Glutamatergic neuron (in vitro differentiated cells): Measurements from ENCODE around the gene TRIM54. TPM values are rescaled to one million over a fixed set of nuclear protein-coding genes. Genes with fewer than 3 reads are reported as not detected.

ENCODE experiments used
- DNase-seq: peaks from one replicate; pipeline ENCODE4 v3.0.0; 2022
- H3K27ac Mint-ChIP-seq: one replicate; pipeline ENCODE4 v1.8.0; 2020; ENCODE audit warnings: mild to moderate bottlenecking, mixed read lengths, inconsistent platforms; ENCODE audit not compliant: unreplicated experiment
- H3K27me3 Mint-ChIP-seq: one replicate; pipeline ENCODE4 v1.8.0; 2020; ENCODE audit warnings: mild to moderate bottlenecking, moderate library complexity, mixed read lengths, inconsistent platforms; ENCODE audit not compliant: unreplicated experiment
- H3K36me3 Mint-ChIP-seq: one replicate; pipeline ENCODE4 v1.8.0; 2020; ENCODE audit warnings: mild to moderate bottlenecking, mixed read lengths, inconsistent platforms; ENCODE audit not compliant: unreplicated experiment
- H3K4me1 Mint-ChIP-seq: one replicate; pipeline ENCODE4 v1.8.0; 2020; ENCODE audit warnings: mild to moderate bottlenecking, low read depth, mixed read lengths, inconsistent platforms; ENCODE audit not compliant: unreplicated experiment
- H3K4me3 Mint-ChIP-seq: one replicate; pipeline ENCODE4 v1.8.0; 2020; ENCODE audit warnings: mild to moderate bottlenecking, mixed read lengths, inconsistent platforms; ENCODE audit not compliant: unreplicated experiment
- H3K9me3 Mint-ChIP-seq: one replicate; pipeline ENCODE4 v1.8.0; 2020; ENCODE audit warnings: mild to moderate bottlenecking, moderate library complexity, mixed read lengths, inconsistent platforms; ENCODE audit not compliant: unreplicated experiment
- total RNA-seq: library from RNA; stranded (reverse); fragmentation: NEBNext Ultra II Directional; extraction: Animal tissue kit (Norgen Biotek cat#: 25700); gene quantifications from one replicate; pipeline ENCODE4 v1.2.1, GENCODE V29; 2021; ENCODE audit not compliant: unreplicated experiment
- TF ChIP-seq, protein P1 (sequence below): fragments of 200-600 bp; sonication (generic); IDR thresholded peaks from one replicate; pipeline ENCODE4 v1.5.0; 2021; ENCODE audit not compliant: partially characterized antibody, unreplicated experiment

TRIM54 gene
- total RNA-seq, 1 donor from 2014 or later = 2.0 TPM

DNA sequence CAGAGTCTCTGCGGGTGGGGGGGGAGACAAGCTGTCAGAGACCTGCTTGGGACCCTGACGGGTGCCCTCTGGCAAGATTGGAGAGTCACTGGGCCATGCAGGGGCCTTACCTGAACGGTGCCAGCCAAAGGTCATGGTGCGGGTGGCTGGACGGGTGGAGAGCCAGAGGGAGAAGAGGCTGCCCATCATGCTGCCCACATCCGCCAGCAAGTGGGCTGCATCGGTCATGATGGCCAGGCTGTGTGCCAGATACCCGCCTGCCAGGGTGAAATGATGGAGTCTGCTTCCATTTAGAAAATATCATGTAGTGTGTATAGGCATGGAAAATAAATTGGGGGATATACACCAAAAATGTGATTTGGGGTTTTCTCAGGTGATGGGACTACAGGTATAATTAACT lies 24.2 kb upstream of the TRIM54 start:
- Mint-ChIP-seq H3K4me3 (no peak overlapping the region), H3K27ac (no peak overlapping the region), H3K36me3 (peaks cover 5% of the 10 kb centered on the region), H3K9me3 (no peaks in the 10 kb centered on the region), H3K4me1 (peaks cover 4% of the 10 kb centered on the region), H3K27me3 (peaks cover 17% of the 10 kb centered on the region)
- TF ChIP-seq, protein P1, sequence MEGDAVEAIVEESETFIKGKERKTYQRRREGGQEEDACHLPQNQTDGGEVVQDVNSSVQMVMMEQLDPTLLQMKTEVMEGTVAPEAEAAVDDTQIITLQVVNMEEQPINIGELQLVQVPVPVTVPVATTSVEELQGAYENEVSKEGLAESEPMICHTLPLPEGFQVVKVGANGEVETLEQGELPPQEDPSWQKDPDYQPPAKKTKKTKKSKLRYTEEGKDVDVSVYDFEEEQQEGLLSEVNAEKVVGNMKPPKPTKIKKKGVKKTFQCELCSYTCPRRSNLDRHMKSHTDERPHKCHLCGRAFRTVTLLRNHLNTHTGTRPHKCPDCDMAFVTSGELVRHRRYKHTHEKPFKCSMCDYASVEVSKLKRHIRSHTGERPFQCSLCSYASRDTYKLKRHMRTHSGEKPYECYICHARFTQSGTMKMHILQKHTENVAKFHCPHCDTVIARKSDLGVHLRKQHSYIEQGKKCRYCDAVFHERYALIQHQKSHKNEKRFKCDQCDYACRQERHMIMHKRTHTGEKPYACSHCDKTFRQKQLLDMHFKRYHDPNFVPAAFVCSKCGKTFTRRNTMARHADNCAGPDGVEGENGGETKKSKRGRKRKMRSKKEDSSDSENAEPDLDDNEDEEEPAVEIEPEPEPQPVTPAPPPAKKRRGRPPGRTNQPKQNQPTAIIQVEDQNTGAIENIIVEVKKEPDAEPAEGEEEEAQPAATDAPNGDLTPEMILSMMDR = no peak
- DNase-seq = no peak

DNA sequence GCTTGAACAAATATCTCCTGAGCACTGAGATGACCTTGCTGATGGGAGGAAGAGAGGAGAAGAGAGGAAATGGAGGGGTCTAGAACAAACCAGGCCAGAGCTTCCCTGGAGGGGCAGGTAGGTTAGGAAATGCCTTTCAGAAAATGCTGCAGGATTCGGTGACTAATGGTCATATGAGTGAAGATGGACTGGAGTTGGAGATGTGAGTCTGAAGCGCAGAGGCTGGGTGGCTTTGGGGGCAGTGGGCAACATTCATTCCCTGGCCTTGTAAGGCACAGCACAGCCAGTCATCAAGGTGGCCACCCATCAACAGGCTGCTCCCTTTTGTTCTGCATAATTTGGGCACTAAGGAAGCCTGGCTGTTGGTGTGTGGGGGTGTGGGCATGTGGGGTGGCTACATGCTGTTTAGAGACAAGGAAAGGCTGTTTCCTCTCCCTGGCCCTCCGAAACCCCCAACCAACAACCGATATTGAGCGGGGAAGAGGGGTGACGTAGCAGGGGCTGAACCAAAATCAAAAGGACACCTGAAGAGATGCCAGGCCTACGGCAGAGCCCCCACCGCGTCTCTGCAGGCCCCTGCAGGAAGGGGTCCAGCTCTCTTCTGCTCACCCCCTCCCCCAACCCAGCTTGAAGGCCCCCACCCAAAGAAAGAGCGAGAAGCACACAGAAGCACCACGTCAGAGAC lies 20.8 kb upstream of the TRIM54 start:
- DNase-seq = no peak
- Mint-ChIP-seq H3K4me3 (peak overlapping the region; percentile 82), H3K27me3 (peaks cover 32% of the 10 kb centered on the region), H3K27ac (no peak overlapping the region), H3K9me3 (peaks cover 4% of the 10 kb centered on the region), H3K4me1 (peaks cover 11% of the 10 kb centered on the region), H3K36me3 (peaks cover 5% of the 10 kb centered on the region)
- TF ChIP-seq, protein P1 = no peak

DNA sequence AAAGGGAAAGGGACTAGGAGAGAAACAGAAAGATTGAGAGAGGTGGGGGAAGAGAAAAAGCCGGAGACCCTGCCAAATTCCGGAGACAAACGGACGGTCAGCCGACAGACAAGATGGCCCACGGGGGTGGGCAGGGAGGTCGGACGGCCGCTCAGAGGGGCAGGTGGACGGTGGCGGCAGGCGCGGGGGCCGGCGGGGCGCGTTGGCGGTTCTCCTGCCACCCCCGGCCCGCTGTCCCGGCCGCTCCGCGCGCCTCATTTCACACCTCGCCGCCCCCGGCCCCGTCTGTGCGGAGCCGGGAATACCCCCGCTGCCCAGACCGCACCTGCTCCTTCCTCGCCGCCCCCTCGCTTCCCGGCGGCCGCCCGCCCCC lies 20.3 kb upstream of the TRIM54 start:
- DNase-seq = no peak
- Mint-ChIP-seq H3K4me1 (peaks cover 11% of the 10 kb centered on the region), H3K27ac (no peak overlapping the region), H3K9me3 (peaks cover 4% of the 10 kb centered on the region), H3K36me3 (peaks cover 5% of the 10 kb centered on the region), H3K27me3 (peaks cover 30% of the 10 kb centered on the region), H3K4me3 (peak overlapping the region; percentile 82)
- TF ChIP-seq, protein P1 = no peak

DNA sequence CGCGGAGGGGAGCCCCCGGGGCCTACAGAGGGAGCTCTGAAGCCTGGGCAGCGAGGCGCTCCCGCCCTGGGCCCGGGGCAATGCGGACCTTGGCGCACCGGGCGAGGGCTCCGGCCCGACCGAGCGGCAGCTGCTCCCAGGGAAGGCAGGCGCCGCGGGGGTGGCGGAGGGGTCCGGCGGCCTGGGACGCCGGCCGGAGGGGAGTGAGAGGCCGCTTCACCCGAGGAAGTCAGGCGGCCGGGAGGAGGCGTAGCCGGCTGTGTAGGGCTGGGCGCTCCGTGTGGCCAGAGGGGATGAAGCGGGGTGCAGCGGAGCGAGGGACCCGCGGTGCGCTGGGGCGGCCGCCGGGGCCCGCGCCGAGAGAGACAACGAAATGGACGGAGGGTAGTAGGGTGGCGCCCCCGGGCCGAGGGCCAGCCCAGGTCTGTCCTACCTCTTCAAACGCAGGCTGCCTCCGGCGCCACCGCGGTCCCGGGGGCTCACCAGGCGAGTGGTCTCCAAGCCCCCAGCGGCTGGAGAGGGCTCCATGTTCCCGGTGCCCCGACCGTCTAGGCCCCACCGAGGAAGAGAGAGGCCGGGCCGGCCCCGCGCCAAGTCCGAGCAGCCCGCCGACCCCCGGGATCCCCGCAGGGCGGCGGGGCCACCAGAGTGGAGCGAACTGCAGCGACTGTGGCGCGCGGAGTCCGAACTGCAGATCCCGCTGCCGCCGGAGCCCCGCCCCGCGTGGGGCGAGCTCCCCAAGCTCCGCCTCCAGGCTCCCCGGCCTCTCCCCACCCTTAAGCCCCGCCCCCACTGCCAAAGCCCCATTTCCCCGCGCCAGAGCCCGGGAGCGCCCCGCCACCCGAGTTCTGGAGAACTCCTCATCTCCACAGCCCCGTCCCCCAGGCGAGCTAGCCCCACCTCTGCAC lies 19.6 kb upstream of the TRIM54 start, which contains the start of gene SLC30A3:
Gene SLC30A3 (minus strand): TSS at position 669 of the 908 bp plus-strand sequence. CDS start 141 bp downstream, at position 528.
- peaks cover 27% of the 10 kb centered on the region for H3K27me3 Mint-ChIP-seq
- TF ChIP-seq, protein P1 = no peak
- no peak within 1 kb of the TSS for H3K27ac Mint-ChIP-seq
- peak within 1 kb of the TSS; percentile 82 for H3K4me3 Mint-ChIP-seq
- peaks cover 4% of the 10 kb centered on the region for H3K9me3 Mint-ChIP-seq
- peaks cover 11% of the 10 kb centered on the region for H3K4me1 Mint-ChIP-seq
- peak; percentile 60 for DNase-seq
- peaks cover 5% of the 10 kb centered on the region for H3K36me3 Mint-ChIP-seq
